ENCODE results near the gene FMNL2.

Gene FMNL2

DNA sequence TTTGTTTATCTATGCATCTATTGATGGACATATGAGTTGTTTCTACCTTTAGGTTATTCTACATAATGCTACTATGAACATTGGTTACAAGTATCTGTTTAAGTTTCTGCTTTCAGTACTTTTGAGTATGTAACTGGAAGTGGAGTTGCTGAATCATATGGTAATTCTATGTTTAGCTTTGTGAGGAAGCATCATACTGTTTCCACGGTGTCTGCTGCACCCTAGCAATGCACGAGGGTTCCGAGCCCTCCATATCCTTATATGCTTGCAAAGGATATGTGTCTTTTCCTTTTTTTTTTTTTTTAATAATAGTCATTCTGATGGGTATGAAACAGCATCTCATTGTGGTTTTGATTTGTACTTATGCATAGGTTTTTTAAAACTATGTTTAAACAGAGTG lies 83.7 kb downstream of the FMNL2 start:
- Histone ChIP-seq H3K27me3 (ENCODE audit: insufficient read depth, low read length, poor library complexity) (no peaks in the 10 kb centered on the region), H3K9ac (ENCODE audit: low read depth, low read length) (no peak overlapping the region), H3K9me3 (ENCODE audit: insufficient read depth, low read length, severe bottlenecking) (no peaks in the 10 kb centered on the region), H4K20me1 (ENCODE audit: insufficient read depth, low read length) (no peaks in the 10 kb centered on the region), H3K36me3 (ENCODE audit: insufficient read depth, low read length) (no peaks in the 10 kb centered on the region), H3K4me1 (ENCODE audit: insufficient read depth, low read length) (no peaks in the 10 kb centered on the region), H3K4me2 (ENCODE audit: insufficient read depth, low read length) (no peak overlapping the region), H3K4me3 (ENCODE audit: low read depth in 1 of 2, low read length in 2 of 2) (no peak overlapping the region), H3K79me2 (ENCODE audit: insufficient read depth, low read length) (no peaks in the 10 kb centered on the region), H2AFZ (ENCODE audit: low read depth, low read length) (no peak overlapping the region), H3K27ac (ENCODE audit: low read length) (no peak overlapping the region)
- ATAC-seq (ENCODE audit: insufficient read depth, low read depth), result no peak
- DNase-seq, result no peak
- no peak for TF ChIP-seq EZH2 (IDR thresholded peaks at IDR 0.05; ENCODE audit: borderline replicate concordance, low read depth, low read length, severe bottlenecking)
- TF ChIP-seq, protein P1, sequence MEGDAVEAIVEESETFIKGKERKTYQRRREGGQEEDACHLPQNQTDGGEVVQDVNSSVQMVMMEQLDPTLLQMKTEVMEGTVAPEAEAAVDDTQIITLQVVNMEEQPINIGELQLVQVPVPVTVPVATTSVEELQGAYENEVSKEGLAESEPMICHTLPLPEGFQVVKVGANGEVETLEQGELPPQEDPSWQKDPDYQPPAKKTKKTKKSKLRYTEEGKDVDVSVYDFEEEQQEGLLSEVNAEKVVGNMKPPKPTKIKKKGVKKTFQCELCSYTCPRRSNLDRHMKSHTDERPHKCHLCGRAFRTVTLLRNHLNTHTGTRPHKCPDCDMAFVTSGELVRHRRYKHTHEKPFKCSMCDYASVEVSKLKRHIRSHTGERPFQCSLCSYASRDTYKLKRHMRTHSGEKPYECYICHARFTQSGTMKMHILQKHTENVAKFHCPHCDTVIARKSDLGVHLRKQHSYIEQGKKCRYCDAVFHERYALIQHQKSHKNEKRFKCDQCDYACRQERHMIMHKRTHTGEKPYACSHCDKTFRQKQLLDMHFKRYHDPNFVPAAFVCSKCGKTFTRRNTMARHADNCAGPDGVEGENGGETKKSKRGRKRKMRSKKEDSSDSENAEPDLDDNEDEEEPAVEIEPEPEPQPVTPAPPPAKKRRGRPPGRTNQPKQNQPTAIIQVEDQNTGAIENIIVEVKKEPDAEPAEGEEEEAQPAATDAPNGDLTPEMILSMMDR (IDR thresholded peaks at IDR 0.05; ENCODE audit: borderline replicate concordance, extremely low read depth, low read length, poor library complexity, severe bottlenecking), result no peak

DNA sequence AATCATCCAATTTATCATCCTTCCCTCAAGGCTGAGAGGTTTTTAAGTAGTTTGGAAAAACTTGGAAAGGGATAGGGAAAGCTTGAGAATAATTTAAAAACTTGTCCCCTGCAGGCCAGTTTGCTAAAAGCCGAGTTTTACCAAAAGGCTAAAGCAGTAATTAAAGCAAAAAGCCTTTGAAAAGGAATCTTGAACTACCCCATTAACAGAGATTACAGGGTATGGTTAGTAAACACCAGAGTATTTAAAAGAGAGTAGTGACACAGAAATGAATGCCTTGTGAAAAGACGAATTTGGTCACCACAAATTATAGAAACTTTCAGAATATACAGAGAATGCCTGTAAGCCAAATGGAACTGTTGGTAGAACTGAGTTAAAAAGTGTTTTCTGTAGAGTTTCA lies 85.0 kb downstream of the FMNL2 start:
- H3K27ac ChIP-seq (ENCODE audit: low read length), result no peak overlapping the region
- H3K79me2 ChIP-seq (ENCODE audit: insufficient read depth, low read length), result no peaks in the 10 kb centered on the region
- DNase-seq (no peak), ATAC-seq (ENCODE audit: insufficient read depth, low read depth) (no peak)
- no peak overlapping the region for H2AFZ ChIP-seq (ENCODE audit: low read depth, low read length)
- no peaks in the 10 kb centered on the region for H4K20me1 ChIP-seq (ENCODE audit: insufficient read depth, low read length)
- H3K4me1 ChIP-seq (ENCODE audit: insufficient read depth, low read length), result no peaks in the 10 kb centered on the region
- no peaks in the 10 kb centered on the region for H3K27me3 ChIP-seq (ENCODE audit: insufficient read depth, low read length, poor library complexity)
- no peak overlapping the region for H3K4me3 ChIP-seq (ENCODE audit: low read depth in 1 of 2, low read length in 2 of 2)
- no peaks in the 10 kb centered on the region for H3K36me3 ChIP-seq (ENCODE audit: insufficient read depth, low read length)
- TF ChIP-seq EZH2 (IDR thresholded peaks at IDR 0.05; ENCODE audit: borderline replicate concordance, low read depth, low read length, severe bottlenecking), result no peak
- TF ChIP-seq, protein P1 (IDR thresholded peaks at IDR 0.05; ENCODE audit: borderline replicate concordance, extremely low read depth, low read length, poor library complexity, severe bottlenecking), result no peak
- H3K4me2 ChIP-seq (ENCODE audit: insufficient read depth, low read length), result no peak overlapping the region
- H3K9me3 ChIP-seq (ENCODE audit: insufficient read depth, low read length, severe bottlenecking), result no peaks in the 10 kb centered on the region
- H3K9ac ChIP-seq (ENCODE audit: low read depth, low read length), result no peak overlapping the region

DNA sequence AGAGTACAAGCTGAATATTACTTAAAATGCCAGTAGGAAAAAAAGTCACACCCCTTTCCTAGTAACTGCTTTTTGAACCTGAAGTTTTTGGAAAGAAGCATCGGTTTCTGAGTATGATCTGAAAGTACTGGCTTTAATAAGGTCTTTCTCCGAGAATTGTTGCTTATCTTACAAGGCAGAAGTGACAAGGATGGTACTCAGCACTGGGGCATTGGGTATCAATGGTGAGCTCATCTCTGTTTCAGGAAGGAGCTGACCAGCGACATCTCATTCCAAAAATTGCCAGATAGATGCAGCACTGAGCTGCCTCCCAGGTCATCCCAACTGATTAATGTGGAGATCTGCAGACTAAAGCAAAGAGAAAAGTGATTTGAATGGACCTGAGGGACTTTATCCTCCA lies 85.4 kb downstream of the FMNL2 start:
- no peaks in the 10 kb centered on the region for H4K20me1 ChIP-seq (ENCODE audit: insufficient read depth, low read length)
- no peak overlapping the region for H3K9ac ChIP-seq (ENCODE audit: low read depth, low read length)
- no peak overlapping the region for H3K27ac ChIP-seq (ENCODE audit: low read length)
- no peak for DNase-seq
- H3K4me3 ChIP-seq (ENCODE audit: low read depth in 1 of 2, low read length in 2 of 2), result no peak overlapping the region
- H3K79me2 ChIP-seq (ENCODE audit: insufficient read depth, low read length), result no peaks in the 10 kb centered on the region
- H3K4me2 ChIP-seq (ENCODE audit: insufficient read depth, low read length), result no peak overlapping the region
- no peak overlapping the region for H2AFZ ChIP-seq (ENCODE audit: low read depth, low read length)
- TF ChIP-seq, protein P1 (IDR thresholded peaks at IDR 0.05; ENCODE audit: borderline replicate concordance, extremely low read depth, low read length, poor library complexity, severe bottlenecking), result no peak
- TF ChIP-seq EZH2 (IDR thresholded peaks at IDR 0.05; ENCODE audit: borderline replicate concordance, low read depth, low read length, severe bottlenecking), result no peak
- H3K9me3 ChIP-seq (ENCODE audit: insufficient read depth, low read length, severe bottlenecking), result no peaks in the 10 kb centered on the region
- no peaks in the 10 kb centered on the region for H3K4me1 ChIP-seq (ENCODE audit: insufficient read depth, low read length)
- H3K27me3 ChIP-seq (ENCODE audit: insufficient read depth, low read length, poor library complexity), result no peaks in the 10 kb centered on the region
- ATAC-seq (ENCODE audit: insufficient read depth, low read depth), result no peak
- no peaks in the 10 kb centered on the region for H3K36me3 ChIP-seq (ENCODE audit: insufficient read depth, low read length)

DNA sequence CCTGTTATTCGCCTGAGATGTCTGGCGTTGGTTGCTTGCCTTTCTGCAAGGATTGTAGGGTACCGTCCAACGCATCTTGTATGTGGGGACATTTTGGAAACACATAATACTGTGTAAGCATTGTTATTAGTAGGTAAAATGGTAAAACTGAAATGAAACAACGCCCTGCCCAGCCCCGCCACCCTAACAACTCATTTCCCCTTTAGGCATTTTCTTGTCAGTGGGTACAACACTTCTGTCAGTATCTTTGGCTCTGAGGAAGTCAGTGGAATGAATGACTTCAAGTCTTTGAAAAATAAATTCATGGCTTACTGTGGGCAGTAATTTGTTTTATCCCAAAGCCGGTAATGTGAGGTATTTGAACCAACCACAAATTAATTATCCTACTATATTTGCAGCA lies 86.0 kb downstream of the FMNL2 start:
- no peak for ATAC-seq (ENCODE audit: insufficient read depth, low read depth)
- Histone ChIP-seq H3K9me3 (ENCODE audit: insufficient read depth, low read length, severe bottlenecking) (no peaks in the 10 kb centered on the region), H3K4me2 (ENCODE audit: insufficient read depth, low read length) (no peak overlapping the region), H4K20me1 (ENCODE audit: insufficient read depth, low read length) (no peaks in the 10 kb centered on the region), H3K9ac (ENCODE audit: low read depth, low read length) (no peak overlapping the region), H3K4me1 (ENCODE audit: insufficient read depth, low read length) (no peaks in the 10 kb centered on the region), H2AFZ (ENCODE audit: low read depth, low read length) (no peak overlapping the region), H3K79me2 (ENCODE audit: insufficient read depth, low read length) (no peaks in the 10 kb centered on the region), H3K4me3 (ENCODE audit: low read depth in 1 of 2, low read length in 2 of 2) (no peak overlapping the region), H3K27me3 (ENCODE audit: insufficient read depth, low read length, poor library complexity) (no peaks in the 10 kb centered on the region), H3K27ac (ENCODE audit: low read length) (no peak overlapping the region), H3K36me3 (ENCODE audit: insufficient read depth, low read length) (no peaks in the 10 kb centered on the region)
- TF ChIP-seq EZH2 (IDR thresholded peaks at IDR 0.05; ENCODE audit: borderline replicate concordance, low read depth, low read length, severe bottlenecking), result no peak
- TF ChIP-seq, protein P1 (IDR thresholded peaks at IDR 0.05; ENCODE audit: borderline replicate concordance, extremely low read depth, low read length, poor library complexity, severe bottlenecking), result no peak
- no peak for DNase-seq
